K562 (cell line): ENCODE measurements around the gene LCP2. TPM values are rescaled to one million over a fixed set of nuclear protein-coding genes. Genes with fewer than 3 reads are reported as not detected.
A peak's percentile ranks its signal among the peaks of the same experiment; 100 is the strongest.

Experiments
- ATAC-seq: fragments of 200-7000 bp; cut with Tn5 transposase; 3 replicates; pipeline ENCODE4 v1.9.1; 2020; ENCODE audit warnings: moderate library complexity
- BruUV-seq: library from RNA; stranded (reverse); fragments of 400-500 nt; replicated peaks from 2 replicates; lab custom pipeline; 2021; lab: Mats Ljungman, UMichigan
- CTCF ChIA-PET: fragments of 300-600 bp; formaldehyde crosslinking; extraction: SDS; loops from one replicate; lab custom pipeline; 2021; ENCODE audit warnings: low intra/inter-chr PET ratio; lab: Yijun Ruan, JAX
- POLR2A ChIA-PET: fragments of 300-600, 350-650 bp; sonication (Branson Sonifier 250); formaldehyde crosslinking; extraction: SDS; loops from one replicate; lab custom pipeline; 2021; ENCODE audit warnings: antibody characterized with exemption, inconsistent platforms; lab: Yijun Ruan, JAX
- DNase-seq, 4 experiments: peaks; one replicate each; pipeline versions ENCODE4 v3.0.0 to v3.0.0-alpha.2; 2011 to 2018; ENCODE audit warnings: low spot score in 3 of 4, mixed read lengths in 3 of 4; ENCODE audit errors: extremely low read depth in 1 of 4
- FAIRE-seq: peaks from 2 replicates; lab custom pipeline; 2011; peaks lifted over from hg19 to GRCh38; lab: Jason Lieb, UNC
- H2AFZ ChIP-seq: 2 replicates; pipeline ENCODE4 v1.6.0; 2011; ENCODE audit warnings: low read depth, low read length, control low read depth, inconsistent platforms
- H3K27ac ChIP-seq: fragments of 200-600 bp; 3 replicates; pipeline ENCODE4 v1.8.0; 2011; ENCODE audit warnings: low read depth, mild to moderate bottlenecking, control low read depth, inconsistent platforms, low read length, moderate library complexity, mixed read lengths; ENCODE audit errors: extremely low read depth
- H3K27me3 ChIP-seq, 2 experiments: fragments of 300-600 bp in 1 of 2; 2 replicates in 1 of 2; 3 replicates in 1 of 2; pipeline versions ENCODE4 v1.6.0 to v1.8.0; 2011; ENCODE audit warnings: inconsistent platforms in 2 of 2, low read length in 2 of 2, mild to moderate bottlenecking in 1 of 2, mixed read lengths in 1 of 2, moderate library complexity in 1 of 2; ENCODE audit not compliant: control insufficient read depth in 2 of 2, insufficient read depth in 2 of 2
- H3K36me3 ChIP-seq: fragments of 300-600 bp; 3 replicates; pipeline ENCODE4 v1.8.0; 2011; ENCODE audit warnings: mild to moderate bottlenecking, low read length, inconsistent platforms; ENCODE audit not compliant: control insufficient read depth, insufficient read depth
- H3K4me1 ChIP-seq, 2 experiments: fragments of 200-600 bp in 1 of 2; replicated peaks in 1 of 2; 2 replicates in 1 of 2; 3 replicates in 1 of 2; pipeline versions ENCODE4 v1.5.1 to v1.8.0; 2011; ENCODE audit warnings: inconsistent platforms in 2 of 2, low read length in 2 of 2, mild to moderate bottlenecking in 1 of 2, mixed read lengths in 1 of 2, moderate library complexity in 1 of 2; ENCODE audit not compliant: control insufficient read depth in 2 of 2, insufficient read depth in 2 of 2
- H3K4me2 ChIP-seq: 2 replicates; pipeline ENCODE4 v1.6.1; 2011; ENCODE audit warnings: low read length, control low read depth, inconsistent platforms, mixed read lengths; ENCODE audit not compliant: insufficient read depth
- H3K4me3 ChIP-seq: fragments of 200-600 bp; sonication (generic), shearing (Covaris generic); 2 replicates; pipeline ENCODE4 v1.5.1; 2016; ENCODE audit warnings: control low read depth, inconsistent platforms
- H3K79me2 ChIP-seq: fragments of 200-600 bp; 3 replicates; pipeline ENCODE4 v1.8.0; 2011; ENCODE audit warnings: low read length, inconsistent platforms; ENCODE audit not compliant: control insufficient read depth, insufficient read depth
- H3K9ac ChIP-seq, 2 experiments: 2 replicates each; pipeline versions ENCODE4 v1.6.0 to v1.6.1; 2011; ENCODE audit warnings: low read depth in 2 of 2, low read length in 2 of 2, control low read depth in 1 of 2, inconsistent platforms in 1 of 2, mild to moderate bottlenecking in 1 of 2, mixed read lengths in 1 of 2; ENCODE audit not compliant: insufficient read depth in 1 of 2
- H3K9me1 ChIP-seq: one replicate; pipeline ENCODE4 v1.6.0; 2011; ENCODE audit warnings: inconsistent platforms, mild to moderate bottlenecking, low read length, moderate library complexity; ENCODE audit not compliant: control insufficient read depth, insufficient read depth
- H3K9me3 ChIP-seq: replicated peaks from 2 replicates; pipeline ENCODE4 v1.5.1; 2011; ENCODE audit warnings: low read depth, low read length, inconsistent platforms; ENCODE audit not compliant: control insufficient read depth, insufficient read depth
- H4K20me1 ChIP-seq: replicated peaks from 2 replicates; pipeline ENCODE4 v1.6.1; 2011; ENCODE audit warnings: low read length, inconsistent platforms, mixed read lengths; ENCODE audit not compliant: control insufficient read depth, insufficient read depth
- FOXM1 ChIP-seq, 2 experiments: fragments of 450-650 bp in 1 of 2; sonication (generic) in 1 of 2; formaldehyde crosslinking in 1 of 2; IDR thresholded peaks; 2 replicates each; pipeline versions ENCODE4 v1.6.1 to v1.9.0; 2017 to 2022; ENCODE audit warnings: low read depth in 2 of 2, mild to moderate bottlenecking in 2 of 2, missing genetic modification reagents in 1 of 2, moderate library complexity in 1 of 2
- HMBOX1 ChIP-seq: sonication (generic); IDR thresholded peaks from 2 replicates; pipeline ENCODE4 v1.6.1; 2016
- KLF13 ChIP-seq: fragments of 450-650 bp; IDR thresholded peaks from 2 replicates; pipeline ENCODE4 v1.6.1; 2016; ENCODE audit warnings: missing genetic modification characterization, low read depth, mild to moderate bottlenecking, missing compliant biosample characterization, moderate library complexity, borderline replicate concordance
- NELFE ChIP-seq: IDR thresholded peaks from 2 replicates; pipeline ENCODE4 v1.6.1; 2011; ENCODE audit warnings: mild to moderate bottlenecking; ENCODE audit not compliant: insufficient read depth, insufficient read length
- NR2C2 ChIP-seq, 2 experiments: fragments of 200-800 bp in 1 of 2; sonication (Bioruptor generic) in 1 of 2; sonication (generic) in 1 of 2; formaldehyde crosslinking in 1 of 2; IDR thresholded peaks; 2 replicates each; pipeline versions ENCODE4 v1.6.1 to v1.8.0; 2016 to 2022; ENCODE audit warnings: mild to moderate bottlenecking in 1 of 2, missing compliant biosample characterization in 1 of 2, missing genetic modification characterization in 1 of 2, missing genetic modification reagents in 1 of 2
- PRPF4 ChIP-seq: fragments of 200-400 bp; formaldehyde crosslinking; IDR thresholded peaks from one replicate; pipeline ENCODE4 v1.6.1; 2017; ENCODE audit warnings: low read length, low read depth, mild to moderate bottlenecking; ENCODE audit not compliant: insufficient read depth, poor library complexity, severe bottlenecking
- STAG1 ChIP-seq: sonication (generic); formaldehyde crosslinking; IDR thresholded peaks from 2 replicates; pipeline ENCODE4 v1.5.0; 2020; ENCODE audit warnings: missing genetic modification reagents, borderline replicate concordance
- TAF9B ChIP-seq: fragments of 450-650 bp; IDR thresholded peaks from 2 replicates; pipeline ENCODE4 v1.6.1; 2018; ENCODE audit warnings: mild to moderate bottlenecking; ENCODE audit not compliant: partially characterized antibody
- ZNF253 ChIP-seq: fragments of 250-450 bp; sonication (Bioruptor Pico); conservative IDR thresholded peaks from 2 replicates; pipeline ENCODE4 v1.6.1; 2021; ENCODE audit warnings: mild to moderate bottlenecking
- ZNF280A ChIP-seq: fragments of 450-650 bp; IDR thresholded peaks from 2 replicates; pipeline ENCODE4 v1.6.1; 2018; ENCODE audit warnings: mild to moderate bottlenecking, low read depth; ENCODE audit not compliant: partially characterized antibody
- ZNF57 ChIP-seq: fragments of 450-650 bp; formaldehyde crosslinking; IDR thresholded peaks from 2 replicates; pipeline ENCODE4 v1.4.0; 2020; ENCODE audit warnings: mild to moderate bottlenecking, moderate library complexity
- ZNF785 ChIP-seq: fragments of 250-450 bp; sonication (Bioruptor Pico); IDR thresholded peaks from 2 replicates; pipeline ENCODE4 v1.4.0; 2020; ENCODE audit warnings: mild to moderate bottlenecking
- WGBS: fragments of 100-300 bp; shearing (Covaris generic); methylation state at CpG from one replicate; pipeline ENCODE4 v1.1.6; 2016; ENCODE audit warnings: low coverage, mixed read lengths; ENCODE audit not compliant: insufficient coverage; ENCODE audit errors: missing lambda C conversion rate; 5-methylcytosine and 5-hydroxymethylcytosine counted together
- in situ Hi-C: fragments of 300-500 bp; cut with MboI; formaldehyde crosslinking; loops from 4 replicates; pipeline ENCODE4 v1.15.0; 2018; ENCODE audit warnings: inconsistent platforms, mixed read lengths
- intact Hi-C: fragments of 100-400 bp; cut with micrococcal nuclease; formaldehyde crosslinking; loops from 2 replicates; pipeline ENCODE4 v1.14.2; 2022
- polyA plus RNA-seq, 8 experiments: library from polyadenylated mRNA; depleted of rRNA in 4 of 8; stranded (reverse) in 5 of 8; unstranded in 3 of 8; fragments of >200 nt; fragmentation: Nextera tagmentation in 2 of 8; fragmentation: Illumina TruSeq in 1 of 8; extraction: Ambion mirVana in 2 of 8; extraction: Trizol in 1 of 8; gene quantifications; 2 replicates each; pipeline versions ENCODE4 v1.2.1 to v1.2.3, GENCODE V29; 2011 to 2014; ENCODE audit warnings: inconsistent platforms in 1 of 8, missing spikeins in 1 of 8
- total RNA-seq, 7 experiments: library from RNA; depleted of rRNA in 6 of 7; stranded (reverse); fragments of >200 nt in 6 of 7; fragmentation: Illumina TruSeq in 2 of 7; extraction: Trizol in 2 of 7; gene quantifications; 2 replicates each; pipeline versions ENCODE4 v1.2.1 to v1.2.3, GENCODE V29; 2011 to 2021; ENCODE audit warnings: low replicate concordance in 1 of 7
- TF ChIP-seq, protein P1 (sequence below): IDR thresholded peaks from 2 replicates; pipeline ENCODE4 v1.6.1; 2012; ENCODE audit warnings: low read depth, low read length, improper control_type of control experiment, borderline replicate concordance

Gene LCP2
- total and polyA plus RNA-seq, 9 of the 15 experiments (the other 6 are each of a cell fraction or from before 2014, with no cell fraction given) = 4.0 to 31.3 (median 14.6) TPM

- no peaks in the 10 kb centered on the region for H4K20me1 ChIP-seq
- in situ Hi-C loops = no loop called here
- FAIRE-seq = no peak
- no peaks in the 10 kb centered on the region for H3K27me3 ChIP-seq
- no peak overlapping the region for H3K4me3 ChIP-seq
- DNase-seq = no peak
- BruUV-seq = no TSS peak
- no peaks in the 10 kb centered on the region for H3K79me2 ChIP-seq
- peak overlapping the region; percentile 63 for H2AFZ ChIP-seq
- TF ChIP-seq TAF9B (no peak), ZNF785 (CRISPR knock-in tag) (no peak), ZNF253 (CRISPR knock-in tag) (no peak), HMBOX1 (no peak), KLF13 (no peak), NR2C2 (CRISPR knock-in tag; IDR thresholded peaks at IDR 0.05) (no peak), NR2C2 (tag; IDR thresholded peaks at IDR 0.05) (no peak), ZNF280A (no peak), STAG1 (CRISPR knock-in tag) (no peak), ZNF57 (CRISPR knock-in tag) (no peak), NELFE (no peak), FOXM1 (IDR thresholded peaks at IDR 0.05; ENCODE audit: low read depth) (no peak), FOXM1 (CRISPR knock-in tag; IDR thresholded peaks at IDR 0.05; ENCODE audit: low read depth) (no peak), PRPF4 (no peak)
- TF ChIP-seq, protein P1, sequence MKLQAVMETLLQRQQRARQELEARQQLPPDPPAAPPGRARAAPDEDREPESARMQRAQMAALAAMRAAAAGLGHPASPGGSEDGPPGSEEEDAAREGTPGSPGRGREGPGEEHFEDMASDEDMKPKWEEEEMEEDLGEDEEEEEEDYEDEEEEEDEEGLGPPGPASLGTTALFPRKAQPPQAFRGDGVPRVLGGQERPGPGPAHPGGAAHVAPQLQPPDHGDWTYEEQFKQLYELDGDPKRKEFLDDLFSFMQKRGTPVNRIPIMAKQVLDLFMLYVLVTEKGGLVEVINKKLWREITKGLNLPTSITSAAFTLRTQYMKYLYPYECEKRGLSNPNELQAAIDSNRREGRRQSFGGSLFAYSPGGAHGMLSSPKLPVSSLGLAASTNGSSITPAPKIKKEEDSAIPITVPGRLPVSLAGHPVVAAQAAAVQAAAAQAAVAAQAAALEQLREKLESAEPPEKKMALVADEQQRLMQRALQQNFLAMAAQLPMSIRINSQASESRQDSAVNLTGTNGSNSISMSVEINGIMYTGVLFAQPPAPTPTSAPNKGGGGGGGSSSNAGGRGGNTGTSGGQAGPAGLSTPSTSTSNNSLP = no peak
- H3K9ac ChIP-seq = no peak overlapping the region
- H3K4me1 ChIP-seq = peaks cover 0 to 32% of the 10 kb centered on the region in 2 experiments; a peak in 4 of 5 replicates
- no peak for ATAC-seq
- H3K4me2 ChIP-seq = no peak overlapping the region
- H3K9me3 ChIP-seq = no peaks in the 10 kb centered on the region
- no peaks in the 10 kb centered on the region for H3K9me1 ChIP-seq
- WGBS = 65% methylated on average over 2 of the region's 2 CpGs
- H3K36me3 ChIP-seq = no peaks in the 10 kb centered on the region
- H3K27ac ChIP-seq = no peak overlapping the region
- ChIA-PET POLR2A (interaction anchor here (0.6 to 1.2 kb wide), 3 partner anchors 17 to 90 kb away, joined by 3 to 4 read pairs (median 3); partner anchors contain the start of gene LCP2), CTCF (no interaction called here)
- intact Hi-C loops = no loop called here
Observed at GRCh38 chr5:170314541-170315095, 17.0 kb upstream of the LCP2 start.
